Measurements from ENCODE around the gene AFG3L2. TPM values are rescaled to one million over a fixed set of nuclear protein-coding genes. Genes with fewer than 3 reads are reported as not detected.

The AFG3L2 gene
- total and polyA plus RNA-seq, 8 donors: 21.7 to 144 (median 44.0) TPM

- Histone ChIP-seq H3K36me3 (peaks cover 42 to 100% (median 100%) of the 10 kb centered on the region in 4 donors), H3K27ac (no peak overlapping the region), H3K4me1 (peaks cover 0 to 3% (median 1%) of the 10 kb centered on the region in 4 donors), H3K9me3 (no peaks in the 10 kb centered on the region), H3K27me3 (no peaks in the 10 kb centered on the region), H3K4me3 (no peak overlapping the region)
- intact Hi-C loops (cut with DNase I; ENCODE audit: low total_unique reads): no loop called here
- TF ChIP-seq POLR2AphosphoS5 (IDR thresholded peaks at IDR 0.05): no peak
- no peak for TF ChIP-seq POLR2A (IDR thresholded peaks at IDR 0.05)
- TF ChIP-seq CTCF (IDR thresholded peaks at IDR 0.05): no peak
- TF ChIP-seq EP300 (IDR thresholded peaks at IDR 0.05): no peak
- DNase-seq: no peak
- 74 to 92% (median 84%) methylated on average over 4 of the region's 4 CpGs for WGBS, 5 donors
Measured at GRCh38 chr18:12342661-12343060, 34.4 kb downstream of the AFG3L2 start.

- TF ChIP-seq POLR2A (IDR thresholded peaks at IDR 0.05) (no peak), EP300 (IDR thresholded peaks at IDR 0.05) (no peak), CTCF (IDR thresholded peaks at IDR 0.05) (no peak), POLR2AphosphoS5 (IDR thresholded peaks at IDR 0.05) (no peak)
- WGBS, 5 donors: 83 to 96% (median 92%) methylated on average over 5 of the region's 5 CpGs
- Histone ChIP-seq H3K27ac (no peak overlapping the region), H3K4me1 (peaks cover 0 to 18% (median 13%) of the 10 kb centered on the region in 4 donors), H3K4me3 (no peak overlapping the region), H3K27me3 (no peaks in the 10 kb centered on the region), H3K9me3 (no peaks in the 10 kb centered on the region), H3K36me3 (peaks cover 32 to 100% (median 97%) of the 10 kb centered on the region in 4 donors)
- no peak for DNase-seq
- intact Hi-C loops (cut with DNase I; ENCODE audit: low total_unique reads): no loop called here
Measured at GRCh38 chr18:12340945-12341660, 35.9 kb downstream of the AFG3L2 start.

- 81 to 90% (median 85%) methylated on average over 2 of the region's 2 CpGs for WGBS, 5 donors
- no peak for DNase-seq
- intact Hi-C loops (cut with DNase I; ENCODE audit: low total_unique reads): no loop called here
- Histone ChIP-seq H3K4me3 (no peak overlapping the region), H3K9me3 (no peaks in the 10 kb centered on the region), H3K36me3 (peaks cover 29 to 100% (median 97%) of the 10 kb centered on the region in 4 donors), H3K27ac (no peak overlapping the region), H3K27me3 (no peaks in the 10 kb centered on the region), H3K4me1 (peaks cover 0 to 40% (median 23%) of the 10 kb centered on the region in 4 donors)
- TF ChIP-seq POLR2A (IDR thresholded peaks at IDR 0.05) (no peak), EP300 (IDR thresholded peaks at IDR 0.05) (no peak), POLR2AphosphoS5 (IDR thresholded peaks at IDR 0.05) (no peak), CTCF (IDR thresholded peaks at IDR 0.05) (no peak)
Measured at GRCh38 chr18:12338382-12338781, 38.6 kb downstream of the AFG3L2 start.

GRCh38 chr18:12336887-12337286 lies 40.1 kb downstream of the AFG3L2 start:
- H3K36me3 ChIP-seq: peaks cover 23 to 87% (median 84%) of the 10 kb centered on the region in 4 donors
- no peak overlapping the region for H3K4me3 ChIP-seq
- intact Hi-C loops (cut with DNase I; ENCODE audit: low total_unique reads): no loop called here
- no peaks in the 10 kb centered on the region for H3K27me3 ChIP-seq
- TF ChIP-seq POLR2A (IDR thresholded peaks at IDR 0.05) (no peak), EP300 (IDR thresholded peaks at IDR 0.05) (no peak), CTCF (IDR thresholded peaks at IDR 0.05) (no peak), POLR2AphosphoS5 (IDR thresholded peaks at IDR 0.05) (no peak)
- peaks cover 0 to 40% (median 23%) of the 10 kb centered on the region in 4 donors for H3K4me1 ChIP-seq
- H3K27ac ChIP-seq: no peak overlapping the region
- 21 to 62% (median 48%) methylated on average over 6 of the region's 6 CpGs for WGBS, 5 donors
- no peak for DNase-seq
- no peaks in the 10 kb centered on the region for H3K9me3 ChIP-seq
